GM12873 (cell line): Measurements from ENCODE around the gene PLAC9.

Experiments used
- TF ChIP-seq, protein P1 (sequence below): IDR thresholded peaks from 2 replicates; pipeline ENCODE4 v1.5.1; 2012; ENCODE audit warnings: low read depth, mild to moderate bottlenecking, moderate library complexity, low read length, control low read depth; ENCODE audit not compliant: insufficient read depth; ENCODE audit errors: missing control alignments

The PLAC9 gene

DNA sequence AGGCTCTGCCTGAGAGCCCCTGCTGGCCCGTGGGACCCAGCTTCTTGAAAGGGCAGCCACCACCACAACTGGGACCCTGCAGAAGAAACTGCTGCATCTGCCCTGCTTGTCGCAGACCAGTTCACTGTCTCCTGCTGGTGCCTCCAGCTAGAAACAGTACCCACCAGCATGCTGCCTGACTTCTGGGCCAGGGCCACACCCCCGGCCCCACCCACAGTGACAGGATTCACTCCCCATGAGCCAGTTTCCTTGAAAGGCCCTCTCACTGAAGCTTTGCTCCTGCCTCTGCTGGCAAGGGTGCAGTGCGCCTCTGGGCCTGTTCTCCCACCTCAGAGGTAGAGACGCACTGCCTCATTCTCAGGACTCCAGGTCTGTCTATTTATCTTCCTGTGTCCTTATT is 40.4 kb downstream of the PLAC9 start:
- TF ChIP-seq, protein P1, sequence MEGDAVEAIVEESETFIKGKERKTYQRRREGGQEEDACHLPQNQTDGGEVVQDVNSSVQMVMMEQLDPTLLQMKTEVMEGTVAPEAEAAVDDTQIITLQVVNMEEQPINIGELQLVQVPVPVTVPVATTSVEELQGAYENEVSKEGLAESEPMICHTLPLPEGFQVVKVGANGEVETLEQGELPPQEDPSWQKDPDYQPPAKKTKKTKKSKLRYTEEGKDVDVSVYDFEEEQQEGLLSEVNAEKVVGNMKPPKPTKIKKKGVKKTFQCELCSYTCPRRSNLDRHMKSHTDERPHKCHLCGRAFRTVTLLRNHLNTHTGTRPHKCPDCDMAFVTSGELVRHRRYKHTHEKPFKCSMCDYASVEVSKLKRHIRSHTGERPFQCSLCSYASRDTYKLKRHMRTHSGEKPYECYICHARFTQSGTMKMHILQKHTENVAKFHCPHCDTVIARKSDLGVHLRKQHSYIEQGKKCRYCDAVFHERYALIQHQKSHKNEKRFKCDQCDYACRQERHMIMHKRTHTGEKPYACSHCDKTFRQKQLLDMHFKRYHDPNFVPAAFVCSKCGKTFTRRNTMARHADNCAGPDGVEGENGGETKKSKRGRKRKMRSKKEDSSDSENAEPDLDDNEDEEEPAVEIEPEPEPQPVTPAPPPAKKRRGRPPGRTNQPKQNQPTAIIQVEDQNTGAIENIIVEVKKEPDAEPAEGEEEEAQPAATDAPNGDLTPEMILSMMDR = no peak

DNA sequence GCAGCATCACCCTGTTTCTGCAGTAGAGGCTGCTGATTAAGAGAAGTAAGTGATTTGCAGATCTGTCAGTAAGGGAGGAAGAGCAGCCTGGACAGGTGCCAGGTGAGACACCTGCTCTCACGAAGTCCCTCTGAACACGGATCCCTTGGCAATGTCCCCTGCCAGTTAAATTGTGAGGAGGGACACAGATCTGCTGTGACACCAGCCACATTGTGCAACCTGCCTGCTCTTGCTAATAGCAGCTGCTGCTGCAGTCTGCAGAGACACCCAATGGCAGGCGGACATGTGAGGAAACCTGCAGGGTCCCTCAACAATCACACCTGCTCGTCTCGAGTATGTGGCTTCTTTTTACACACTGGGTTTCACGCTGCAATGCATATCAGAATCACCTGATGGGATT is 40.9 kb downstream of the PLAC9 start:
- TF ChIP-seq, protein P1 = no peak

DNA sequence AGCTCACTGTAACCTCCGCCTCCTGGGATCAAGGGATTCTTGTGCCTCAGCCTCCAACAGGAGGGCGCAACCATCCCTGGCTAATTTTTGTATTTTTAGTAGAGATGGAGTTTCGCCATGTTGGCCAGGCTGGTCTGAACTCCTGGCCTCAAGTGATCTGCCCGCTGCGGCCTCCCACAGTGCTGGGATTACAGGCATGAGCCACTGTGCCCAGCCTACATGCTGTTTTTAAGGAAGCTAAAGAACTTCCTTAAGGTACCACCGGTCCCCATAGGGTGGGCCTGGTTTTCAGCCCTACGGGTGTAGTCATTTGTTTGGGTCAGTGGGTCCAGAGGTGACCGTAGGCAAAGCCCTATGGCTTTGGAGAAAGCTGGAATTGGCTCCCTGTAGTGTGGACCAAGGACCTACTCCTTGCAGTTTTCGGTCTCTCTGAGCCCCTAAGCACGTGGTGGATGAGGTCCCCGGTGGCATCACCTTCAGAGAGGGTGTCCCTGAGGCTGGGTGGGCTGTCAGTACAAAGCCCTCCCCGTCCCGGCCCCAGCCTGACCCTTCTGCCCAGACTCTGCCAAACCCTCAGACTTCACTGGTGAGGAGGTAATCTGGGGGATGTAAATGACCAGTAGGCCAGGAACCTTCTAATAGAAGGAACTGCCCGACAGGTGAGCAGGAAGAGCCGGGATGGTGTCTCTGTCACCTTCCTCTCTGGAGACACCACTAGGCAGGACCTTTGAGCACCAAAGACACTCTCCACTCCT is 42.3 kb downstream of the PLAC9 start:
- TF ChIP-seq, protein P1 = no peak

DNA sequence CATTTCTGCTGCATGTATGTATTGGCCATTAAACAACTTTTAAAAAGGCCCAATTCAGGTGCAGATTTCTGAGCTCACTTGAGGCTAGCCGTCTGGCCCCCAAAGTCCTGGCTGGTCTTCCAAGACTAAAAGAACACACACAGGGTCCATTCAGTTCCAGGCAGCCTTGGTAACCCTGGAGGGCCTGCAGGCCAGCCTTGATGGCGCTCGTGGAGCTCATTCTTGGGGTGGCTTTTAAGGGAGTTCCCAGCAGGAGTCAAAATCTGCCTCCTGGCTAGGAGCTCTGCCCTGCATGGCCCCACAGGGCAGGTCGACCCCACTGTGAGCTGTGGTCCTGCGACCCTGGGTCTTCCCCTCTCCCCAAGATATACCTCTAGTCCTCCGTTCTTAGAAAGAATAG is 44.0 kb downstream of the PLAC9 start:
- TF ChIP-seq, protein P1 = no peak

DNA sequence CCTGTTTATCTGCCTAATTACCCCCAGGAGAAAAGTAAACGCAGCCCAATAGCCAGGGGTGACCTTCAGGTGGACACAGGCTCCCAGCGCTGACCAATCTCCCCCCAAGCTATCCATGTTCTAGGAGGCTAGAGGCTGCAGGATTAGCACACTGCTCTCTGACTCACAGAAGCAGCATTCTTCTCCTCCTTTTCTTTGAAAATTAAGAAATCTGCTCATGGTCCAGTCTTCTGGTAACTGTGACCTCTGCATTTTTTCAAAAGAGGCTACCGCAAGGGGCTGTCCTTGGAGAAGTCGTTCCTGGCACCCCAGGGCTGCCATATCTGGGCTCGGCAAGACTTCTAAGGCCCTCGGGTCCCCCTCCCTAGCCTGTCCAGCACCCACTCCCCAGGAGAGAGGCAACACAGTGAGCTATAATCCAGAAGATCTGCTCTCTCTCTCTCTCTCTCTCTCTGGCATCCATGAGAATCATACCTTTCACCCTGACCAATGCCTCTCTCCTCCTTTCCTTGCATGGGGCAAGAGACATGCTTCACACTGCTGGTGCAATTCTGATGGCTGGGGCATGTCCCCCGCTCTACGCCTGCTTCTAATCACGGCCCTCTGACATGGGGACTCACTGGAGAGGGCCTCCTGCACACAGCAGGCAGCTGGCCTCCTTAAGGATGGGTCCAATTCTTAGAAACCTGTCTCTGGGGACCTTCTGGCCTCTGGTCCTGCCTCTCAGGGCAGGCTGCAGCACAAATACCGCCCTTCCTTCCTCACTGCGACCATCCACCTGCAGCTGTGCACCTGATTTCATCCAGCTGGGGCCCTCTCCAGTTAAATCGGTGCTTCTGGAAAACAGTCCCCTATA is 45.5 kb downstream of the PLAC9 start:
- TF ChIP-seq, protein P1 = no peak

DNA sequence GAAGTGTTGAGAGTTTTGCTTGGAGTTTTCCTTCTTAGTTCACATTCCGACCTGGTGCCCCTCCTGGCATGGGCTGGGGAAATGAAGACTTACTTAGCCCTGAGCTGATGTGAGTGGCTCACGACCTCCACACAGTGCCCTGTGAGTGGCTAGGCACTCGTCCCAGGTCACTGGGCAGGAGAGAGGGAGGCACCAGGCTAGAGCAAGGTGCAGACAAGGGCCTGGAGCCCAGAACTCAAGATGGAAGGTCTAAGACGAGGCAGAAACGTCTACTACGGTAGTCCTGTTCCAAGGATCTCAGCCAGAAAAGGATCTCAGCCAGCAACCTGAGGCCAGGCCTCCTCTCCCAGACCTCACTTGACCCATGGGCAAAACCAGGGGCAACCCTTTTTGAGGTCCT is 50.5 kb downstream of the PLAC9 start:
- TF ChIP-seq, protein P1 = no peak

DNA sequence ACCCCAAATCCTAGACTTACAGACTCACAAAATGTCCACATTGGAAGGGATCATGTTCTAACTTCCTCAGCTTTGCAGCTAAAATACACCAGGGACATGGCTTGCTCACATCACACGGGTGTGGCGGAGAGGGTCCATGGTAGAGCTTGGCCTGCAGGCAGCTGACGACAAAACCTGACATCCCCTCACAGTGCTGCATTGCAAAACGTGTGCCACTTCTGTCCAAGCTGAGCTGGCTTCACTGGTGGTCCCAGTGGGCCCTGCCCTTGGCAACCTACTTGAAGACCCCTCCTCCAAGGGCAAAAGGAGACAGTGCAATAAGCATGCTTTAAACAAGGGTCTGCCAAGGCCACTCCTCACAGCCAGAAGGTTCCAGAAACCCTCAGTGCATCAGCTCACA is 50.9 kb downstream of the PLAC9 start:
- TF ChIP-seq, protein P1 = no peak
